HTERT RPE-1 (cell line): ENCODE measurements around the gene SNORC.
"Not testable (repeated sequence)": the region's sequence is repeated elsewhere in the genome, so short reads cannot be mapped to it uniquely, and the experiment has no call there.

Experiments used
- in situ Hi-C: fragments of 300-500 bp; cut with MboI; formaldehyde crosslinking; loops from 4 replicates; pipeline ENCODE4 v1.14.3; 2020; ENCODE audit warnings: low sequenced_read_pairs

SNORC gene

DNA sequence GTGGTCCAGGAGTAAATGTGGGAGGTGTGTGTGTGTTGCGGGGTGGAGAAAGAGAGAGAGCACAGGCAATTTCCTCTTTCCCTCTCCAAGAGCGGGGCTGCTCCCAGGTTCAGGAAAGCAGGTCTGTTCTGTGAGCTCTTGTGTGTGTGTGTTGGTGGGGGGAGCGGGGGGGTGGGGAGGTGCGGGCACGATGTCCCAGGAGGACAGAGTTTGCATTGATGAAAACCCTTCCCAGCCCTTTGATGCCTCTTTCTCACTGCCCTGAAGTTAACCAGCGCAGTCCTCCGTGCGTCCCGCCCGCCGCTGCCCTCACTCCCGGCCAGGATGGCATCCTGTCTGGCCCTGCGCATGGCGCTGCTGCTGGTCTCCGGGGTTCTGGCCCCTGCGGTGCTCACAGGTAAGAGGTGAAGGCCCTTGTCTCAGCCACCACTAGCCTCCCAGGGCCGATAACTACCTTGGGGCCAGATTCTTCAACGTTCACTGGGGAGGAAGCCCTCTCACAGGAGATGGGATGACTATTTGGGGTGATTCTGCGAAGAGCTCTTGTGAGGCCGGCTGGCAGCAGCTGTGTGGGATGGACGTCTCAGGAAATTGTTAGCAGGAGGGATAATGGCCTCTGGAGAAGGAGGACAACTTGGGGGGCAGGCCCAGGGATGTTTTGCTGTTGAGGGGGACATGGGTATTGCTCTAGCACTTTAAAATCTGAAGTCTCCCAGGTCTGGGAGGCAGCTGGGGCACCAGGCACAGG lies at the start of gene SNORC:
TSS of gene SNORC (plus strand) at position 247 of the 748 bp plus-strand sequence. CDS start at position 325, 78 bp downstream.
- in situ Hi-C loops = no loop called here

DNA sequence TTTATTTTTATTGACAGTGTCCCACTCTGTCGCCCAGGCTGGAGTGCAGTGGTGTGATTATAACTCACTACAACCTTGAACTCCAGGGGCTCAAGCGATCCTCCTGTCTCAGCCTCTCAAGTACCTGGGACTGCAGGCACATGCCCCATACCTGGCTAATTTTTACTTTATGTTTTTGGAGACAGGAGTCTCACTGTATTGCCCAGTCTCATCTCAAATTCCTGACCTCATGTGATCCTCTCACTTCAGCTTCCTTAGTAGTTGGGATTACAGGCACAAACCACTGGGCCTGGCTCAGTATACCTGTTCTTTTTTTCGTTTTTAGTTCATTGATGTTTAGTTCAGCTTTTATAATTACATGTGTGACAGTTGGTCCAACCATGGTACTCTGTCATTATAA lies 40.1 kb upstream of the SNORC start:
- in situ Hi-C loops = no loop called here

DNA sequence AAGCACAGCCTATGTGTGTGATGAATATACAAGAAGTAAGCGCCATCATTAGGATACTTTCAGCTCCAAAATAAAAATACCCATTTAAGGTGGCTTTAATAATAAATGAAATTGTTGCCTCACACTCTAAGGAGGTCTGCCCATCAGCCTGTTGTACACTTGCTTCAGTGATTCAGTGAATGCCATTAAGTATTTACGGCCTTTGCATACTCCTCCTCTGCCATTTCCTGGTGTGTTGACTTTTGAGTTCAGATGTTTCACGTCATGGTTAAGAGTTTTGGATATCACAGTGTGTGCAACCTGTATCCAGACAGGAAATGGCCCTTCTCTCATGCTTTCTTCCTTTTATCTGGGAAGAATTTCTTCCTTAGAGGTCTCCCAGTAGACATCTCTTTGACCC lies 38.6 kb upstream of the SNORC start:
- in situ Hi-C loops = no loop called here

- in situ Hi-C loops = no loop called here
Observed at GRCh38 chr2:232833830-232834229, 36.2 kb upstream of the SNORC start.

DNA sequence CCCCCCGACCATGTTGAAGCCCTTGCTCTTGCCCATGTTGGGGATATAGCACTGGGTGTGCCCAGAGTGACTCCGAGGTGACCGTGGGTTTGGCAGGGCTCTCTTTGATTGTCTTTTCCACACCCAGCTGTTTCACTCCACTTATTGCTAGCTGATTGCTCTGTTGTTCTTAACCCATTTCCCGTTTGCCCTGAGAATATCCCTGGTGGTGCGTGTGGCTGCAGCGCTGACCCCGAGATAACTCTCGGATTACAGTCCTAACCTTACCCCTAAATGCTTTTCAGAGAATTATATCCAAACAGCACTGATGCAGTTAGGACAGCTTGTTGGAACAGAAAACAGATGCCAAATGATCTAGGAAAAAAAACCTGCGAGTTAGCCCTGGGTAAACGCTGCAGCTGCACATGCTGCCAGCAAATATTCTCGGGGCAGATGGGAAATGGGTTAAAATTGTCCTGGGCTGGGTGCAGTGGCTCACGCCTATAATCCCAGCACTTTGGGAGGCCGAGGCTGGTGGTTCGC lies 34.3 kb upstream of the SNORC start:
- in situ Hi-C loops = no loop called here

- in situ Hi-C loops = no loop called here
Observed at GRCh38 chr2:232836934-232837333, 33.1 kb upstream of the SNORC start.

- in situ Hi-C loops = no loop called here
Observed at GRCh38 chr2:232838406-232838874, 31.6 kb upstream of the SNORC start.

DNA sequence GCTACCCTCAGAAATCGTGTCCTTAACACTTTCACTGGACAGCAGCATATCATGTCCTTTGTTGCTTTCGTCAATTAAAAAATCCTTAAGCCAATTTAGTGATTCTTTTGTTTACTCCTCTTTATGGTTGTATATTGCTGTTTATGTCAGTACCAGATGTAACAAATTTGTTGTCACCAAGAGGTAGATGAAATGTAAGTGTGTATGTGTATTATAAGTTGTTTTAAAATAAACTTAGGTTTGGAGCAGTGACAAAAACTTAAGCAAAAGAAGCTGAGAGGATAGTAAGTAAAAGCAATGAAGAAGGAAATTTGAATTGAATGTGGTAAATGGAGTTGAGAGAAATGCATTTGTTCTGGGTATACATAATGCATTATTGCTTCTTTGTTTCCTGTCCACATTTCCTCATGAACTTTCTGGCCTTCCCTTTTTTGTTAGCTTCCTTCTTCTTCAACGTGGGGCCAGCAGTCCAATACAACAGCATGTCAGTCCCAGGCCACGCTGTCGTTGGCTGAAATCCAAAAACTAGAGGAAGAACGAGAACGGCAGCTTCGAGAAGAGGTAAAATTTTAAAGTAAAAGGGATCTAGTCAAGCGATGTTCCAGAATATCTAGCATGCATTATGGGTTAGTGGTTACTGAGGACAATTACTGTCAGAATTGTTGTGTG lies 30.5 kb upstream of the SNORC start:
- in situ Hi-C loops = no loop called here

GRCh38 chr2:232842689-232843088 lies 27.4 kb upstream of the SNORC start:
- in situ Hi-C loops = no loop called here

GRCh38 chr2:232843834-232844233 lies 26.2 kb upstream of the SNORC start:
- in situ Hi-C loops = no loop called here

DNA sequence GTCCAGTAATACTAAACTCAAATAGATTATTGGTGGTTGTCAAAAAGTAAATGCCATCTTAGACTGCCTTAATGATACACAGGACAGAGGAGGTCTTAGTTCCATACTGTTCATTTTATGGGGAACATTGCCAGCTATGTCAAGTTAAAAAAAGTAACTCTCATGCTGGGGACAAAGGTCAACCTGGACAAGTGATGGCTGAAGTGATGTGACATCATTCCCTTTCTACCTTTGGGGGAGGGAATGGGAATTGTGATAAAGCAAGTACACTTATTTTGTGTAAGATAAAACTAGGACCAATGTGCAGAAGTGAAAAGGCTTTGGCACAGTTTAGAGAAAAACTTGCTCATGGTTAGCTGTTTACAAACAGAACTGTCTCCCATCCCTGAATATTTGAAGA lies 24.0 kb upstream of the SNORC start:
- in situ Hi-C loops = no loop called here

GRCh38 chr2:232850039-232850438 lies 20.0 kb upstream of the SNORC start:
- in situ Hi-C loops = no loop called here

GRCh38 chr2:232852081-232852480 lies 18.0 kb upstream of the SNORC start:
- in situ Hi-C loops = not testable (repeated sequence)

- in situ Hi-C loops = no loop called here
Observed at GRCh38 chr2:232852676-232853075, 17.4 kb upstream of the SNORC start.

- in situ Hi-C loops = no loop called here
Observed at GRCh38 chr2:232854082-232854481, 16.0 kb upstream of the SNORC start.

DNA sequence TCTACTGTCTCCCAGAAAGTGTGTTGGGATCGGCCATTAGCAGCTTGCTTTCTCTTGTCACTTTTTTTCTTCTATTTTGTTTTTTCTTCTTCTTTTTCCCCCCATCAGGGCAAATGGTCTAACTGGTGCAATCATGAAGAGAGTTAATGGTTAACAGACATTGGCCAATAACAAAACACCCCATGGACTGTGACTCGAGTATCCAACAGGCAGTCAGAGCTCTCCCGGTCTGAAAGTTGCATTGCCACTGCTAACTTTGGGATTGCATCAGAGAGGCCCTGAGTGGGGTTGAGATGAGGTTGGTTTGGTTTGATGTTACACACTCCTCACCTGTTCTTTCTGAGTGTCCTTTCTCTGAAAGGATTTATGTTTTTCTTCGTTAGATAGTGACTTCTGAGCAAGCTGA lies 12.9 kb upstream of the SNORC start:
- in situ Hi-C loops = no loop called here

GRCh38 chr2:232859385-232859916 lies 10.6 kb upstream of the SNORC start:
- in situ Hi-C loops = no loop called here

GRCh38 chr2:232860593-232861241 lies 9.3 kb upstream of the SNORC start:
- in situ Hi-C loops = no loop called here

DNA sequence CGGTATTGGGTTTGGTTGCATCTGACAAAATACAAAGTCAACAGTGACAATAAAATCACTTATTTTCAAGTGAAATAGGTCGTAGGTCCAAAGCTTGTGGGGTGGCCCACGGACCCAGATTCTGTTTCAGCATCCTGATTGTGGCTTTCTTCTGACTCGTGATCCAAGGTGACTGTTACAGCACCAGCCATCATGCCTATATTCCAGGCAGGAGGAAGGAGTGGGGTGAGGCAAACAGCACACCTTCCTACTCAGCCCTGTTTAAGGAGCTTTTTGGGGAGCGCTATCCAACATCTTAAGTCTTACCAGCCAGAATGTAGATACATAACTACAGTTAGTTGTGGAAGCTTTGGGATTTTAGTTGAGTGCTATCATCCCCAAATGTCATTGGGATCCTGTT lies 8.7 kb upstream of the SNORC start:
- in situ Hi-C loops = no loop called here

DNA sequence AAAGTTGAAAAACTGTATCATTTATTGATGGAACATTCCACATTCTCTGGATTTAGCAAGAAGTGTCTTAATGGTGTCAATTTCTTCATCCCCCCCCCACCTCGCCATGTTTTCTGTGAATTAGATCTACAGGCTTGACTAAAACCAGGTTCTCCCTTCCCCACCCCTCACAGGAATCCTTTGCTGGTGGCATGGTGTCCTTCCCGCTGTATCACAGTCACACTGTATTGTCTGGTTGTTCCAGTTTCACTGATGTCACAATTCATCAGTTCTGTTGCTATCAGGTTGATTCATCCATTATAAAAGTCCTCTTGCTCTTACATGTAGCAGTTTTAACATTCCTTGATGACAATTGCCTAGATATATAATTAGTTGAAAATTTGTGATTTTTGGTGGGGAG lies 6.1 kb upstream of the SNORC start:
- in situ Hi-C loops = no loop called here

DNA sequence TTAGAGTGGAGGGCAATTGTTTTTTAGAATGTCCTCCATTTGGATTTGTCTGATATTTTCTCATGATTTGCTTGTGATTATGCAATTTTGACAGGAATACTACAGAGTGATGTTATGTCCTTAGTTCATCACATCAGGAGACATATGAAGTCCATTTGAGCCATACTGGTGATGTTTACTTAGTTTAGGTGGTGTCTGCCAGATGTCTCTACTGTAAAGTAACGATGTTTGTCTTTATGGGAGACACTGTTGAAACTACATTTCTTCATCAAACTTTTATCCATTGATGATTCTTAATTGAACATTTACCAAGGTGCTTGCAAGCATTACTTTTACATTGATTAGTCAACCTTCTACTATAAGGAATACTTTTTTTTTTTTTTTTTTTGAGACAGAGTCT lies 4.9 kb upstream of the SNORC start:
- in situ Hi-C loops = no loop called here
